Dermis blood vessel endothelial cell (primary cell): ENCODE measurements around the gene TATDN3. TPM values are rescaled to one million over a fixed set of nuclear protein-coding genes. Genes with fewer than 3 reads are reported as not detected.
"Not testable (repeated sequence)": the region's sequence is repeated elsewhere in the genome, so short reads cannot be mapped to it uniquely, and the experiment has no call there.

Experiments
- DNase-seq: peaks from one replicate; pipeline ENCODE4 v3.0.0; 2010
- total RNA-seq: library from RNA; depleted of rRNA; stranded (reverse); fragments of >200 nt; gene quantifications from 2 replicates; pipeline ENCODE4 v1.2.3, GENCODE V29; 2014

Gene TATDN3
- total RNA-seq, 1 donor from 2014 or later = 7.8 TPM

- not testable (repeated sequence) for DNase-seq
Observed at GRCh38 chr1:212833211-212834207, 41.8 kb downstream of the TATDN3 start.

- DNase-seq = no peak
Observed at GRCh38 chr1:212838145-212838544, 46.5 kb downstream of the TATDN3 start.

- DNase-seq = not testable (repeated sequence)
Observed at GRCh38 chr1:212844521-212844920, 52.8 kb downstream of the TATDN3 start.

- DNase-seq = no peak
Observed at GRCh38 chr1:212847549-212847948, 55.9 kb downstream of the TATDN3 start, which contains the start of gene SPATA45. TSS of gene SPATA45 (minus strand) at chr1:212847649. CDS start at chr1:212836149, 11,500 bp downstream.

- no peak for DNase-seq
Observed at GRCh38 chr1:212852105-212852688, 60.5 kb downstream of the TATDN3 start.

- DNase-seq = no peak
Observed at GRCh38 chr1:212853658-212854057, 62.0 kb downstream of the TATDN3 start.

GRCh38 chr1:212856755-212857154, 65.1 kb downstream of the TATDN3 start:
- DNase-seq = no peak

- peak; percentile 97 for DNase-seq
Observed at GRCh38 chr1:212857992-212858460, 66.3 kb downstream of the TATDN3 start, which contains the start of gene FLVCR1. TSS of gene FLVCR1 (plus strand) at chr1:212858275. CDS start at chr1:212858453, 178 bp downstream.

GRCh38 chr1:212858461-212859265, 67.0 kb downstream of the TATDN3 start:
- peak; percentile 51 for DNase-seq

- no peak for DNase-seq
Observed at GRCh38 chr1:212860713-212861581, 69.3 kb downstream of the TATDN3 start.

- DNase-seq = no peak
Observed at GRCh38 chr1:212862111-212862690, 70.5 kb downstream of the TATDN3 start.

GRCh38 chr1:212863345-212863744, 71.7 kb downstream of the TATDN3 start:
- DNase-seq = not testable (repeated sequence)

- DNase-seq = no peak
Observed at GRCh38 chr1:212864201-212864600, 72.5 kb downstream of the TATDN3 start.

Other genes with a start within 250 kb of the TATDN3 start
- gene ATF3, start 183.1 kb upstream of the TATDN3 start, total RNA-seq = 1.4 and 6.0 TPM in 2 replicates
- 1.7 and 2.4 TPM in 2 replicates for gene BATF3, start 92.1 kb upstream of the TATDN3 start, total RNA-seq
- 41.7 and 50.6 TPM in 2 replicates for gene NSL1, start 117 bp upstream of the TATDN3 start, total RNA-seq
- gene SPATA45, start 55.8 kb downstream of the TATDN3 start, total RNA-seq = not detected in 2 replicates
- gene FLVCR1, start 66.4 kb downstream of the TATDN3 start, total RNA-seq = 15.6 and 16.2 TPM in 2 replicates
- 0.17 and 0.19 TPM in 2 replicates for gene VASH2, start 158.6 kb downstream of the TATDN3 start, total RNA-seq
- gene ANGEL2, start 224.0 kb downstream of the TATDN3 start, total RNA-seq = 40.9 and 43.1 TPM in 2 replicates